ENCODE data around the gene AKR1C2. TPM values are rescaled to one million over a fixed set of nuclear protein-coding genes. Genes with fewer than 3 reads are reported as not detected.
A peak's percentile ranks its signal among the peaks of the same experiment; 100 is the strongest.

Gene AKR1C2
- total RNA-seq, 4 donors from 2014 or later = 1.0 to 5.4 (median 4.4) TPM

DNA sequence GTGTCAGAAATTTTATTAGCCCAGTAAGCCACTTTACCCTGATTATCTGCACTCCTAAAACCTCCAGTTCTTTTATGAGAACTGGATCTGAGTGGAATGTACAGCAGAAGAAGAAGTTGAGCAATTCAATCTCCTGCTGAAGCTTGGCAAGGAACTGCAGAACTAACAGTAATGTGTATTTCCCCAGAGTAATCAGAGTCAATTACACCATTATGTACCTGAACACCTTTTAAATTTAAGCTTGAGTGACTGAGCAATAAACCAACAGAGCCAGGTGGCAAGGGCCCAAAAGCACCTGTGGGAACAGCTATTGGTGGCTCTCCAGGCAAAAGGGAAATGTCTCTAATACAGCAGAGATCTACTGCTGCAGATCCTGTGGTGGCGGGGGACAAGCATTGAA, 40.1 kb upstream of the AKR1C2 start:
- no peak for DNase-seq
- TF ChIP-seq, protein P1, sequence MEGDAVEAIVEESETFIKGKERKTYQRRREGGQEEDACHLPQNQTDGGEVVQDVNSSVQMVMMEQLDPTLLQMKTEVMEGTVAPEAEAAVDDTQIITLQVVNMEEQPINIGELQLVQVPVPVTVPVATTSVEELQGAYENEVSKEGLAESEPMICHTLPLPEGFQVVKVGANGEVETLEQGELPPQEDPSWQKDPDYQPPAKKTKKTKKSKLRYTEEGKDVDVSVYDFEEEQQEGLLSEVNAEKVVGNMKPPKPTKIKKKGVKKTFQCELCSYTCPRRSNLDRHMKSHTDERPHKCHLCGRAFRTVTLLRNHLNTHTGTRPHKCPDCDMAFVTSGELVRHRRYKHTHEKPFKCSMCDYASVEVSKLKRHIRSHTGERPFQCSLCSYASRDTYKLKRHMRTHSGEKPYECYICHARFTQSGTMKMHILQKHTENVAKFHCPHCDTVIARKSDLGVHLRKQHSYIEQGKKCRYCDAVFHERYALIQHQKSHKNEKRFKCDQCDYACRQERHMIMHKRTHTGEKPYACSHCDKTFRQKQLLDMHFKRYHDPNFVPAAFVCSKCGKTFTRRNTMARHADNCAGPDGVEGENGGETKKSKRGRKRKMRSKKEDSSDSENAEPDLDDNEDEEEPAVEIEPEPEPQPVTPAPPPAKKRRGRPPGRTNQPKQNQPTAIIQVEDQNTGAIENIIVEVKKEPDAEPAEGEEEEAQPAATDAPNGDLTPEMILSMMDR (IDR thresholded peaks at IDR 0.05) = no peak
- TF ChIP-seq POLR2A (IDR thresholded peaks at IDR 0.05) = no peak
- no peaks in the 10 kb centered on the region for H3K27me3 ChIP-seq

GRCh38 chr10:5042922-5043321, 39.3 kb upstream of the AKR1C2 start:
- Histone ChIP-seq H3K9me3 (no peaks in the 10 kb centered on the region), H3K4me1 (no peaks in the 10 kb centered on the region), H3K4me3 (no peak overlapping the region), H3K36me3 (no peaks in the 10 kb centered on the region), H3K27me3 (no peaks in the 10 kb centered on the region), H3K27ac (no peak overlapping the region)
- TF ChIP-seq, protein P1 (IDR thresholded peaks at IDR 0.05) = no peak
- TF ChIP-seq POLR2A (IDR thresholded peaks at IDR 0.05) = no peak
- intact Hi-C loops (cut with DNase I; ENCODE audit: low total_unique reads) = no loop called here
- DNase-seq = no peak

More for the DNA sequence above, 40.1 kb upstream of the AKR1C2 start:
- no peaks in the 10 kb centered on the region for H3K9me3 ChIP-seq
- intact Hi-C loops (cut with DNase I; ENCODE audit: low total_unique reads) = no loop called here
- H3K27ac ChIP-seq = no peak overlapping the region
- no peaks in the 10 kb centered on the region for H3K36me3 ChIP-seq
- no peak overlapping the region for H3K4me3 ChIP-seq
- H3K4me1 ChIP-seq = no peaks in the 10 kb centered on the region

DNA sequence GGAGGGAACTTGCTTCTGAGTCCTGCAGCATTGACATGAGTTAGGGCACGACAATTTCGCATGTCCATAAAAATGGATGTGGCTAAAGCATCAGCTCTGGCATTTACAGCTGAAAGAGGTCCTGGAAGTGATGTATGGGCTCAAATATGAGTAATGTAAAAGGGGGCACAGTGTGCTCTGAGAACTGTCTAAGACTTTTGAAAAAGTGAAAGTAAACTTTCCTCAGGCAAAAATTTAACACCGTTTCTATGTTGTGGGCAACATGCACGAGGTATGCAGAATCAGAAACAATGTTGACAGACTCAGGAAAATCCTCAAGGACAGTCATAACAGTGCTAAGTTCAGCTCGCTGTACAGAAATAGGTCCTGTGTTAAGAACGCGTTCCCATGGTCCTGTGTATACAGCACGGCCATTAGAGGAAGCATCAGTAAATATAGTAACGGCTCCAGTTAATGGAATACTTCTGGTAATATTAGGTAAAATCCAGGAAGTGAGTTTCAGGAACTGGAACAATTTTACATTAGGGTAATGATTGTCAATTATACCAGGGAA, 37.9 kb upstream of the AKR1C2 start:
- TF ChIP-seq POLR2A (IDR thresholded peaks at IDR 0.05) = no peak
- TF ChIP-seq, protein P1 (IDR thresholded peaks at IDR 0.05) = no peak
- Histone ChIP-seq H3K27me3 (no peaks in the 10 kb centered on the region), H3K36me3 (no peaks in the 10 kb centered on the region), H3K4me1 (no peaks in the 10 kb centered on the region), H3K4me3 (no peak overlapping the region), H3K27ac (peak overlapping the region; percentile 60 to 82), H3K9me3 (no peaks in the 10 kb centered on the region)
- intact Hi-C loops (cut with DNase I; ENCODE audit: low total_unique reads) = no loop called here
- DNase-seq = no peak

- TF ChIP-seq POLR2A (IDR thresholded peaks at IDR 0.05) = no peak
- TF ChIP-seq, protein P1 (IDR thresholded peaks at IDR 0.05) = no peak
- Histone ChIP-seq H3K27ac (peak overlapping the region; percentile 60 to 82), H3K9me3 (no peaks in the 10 kb centered on the region), H3K36me3 (no peaks in the 10 kb centered on the region), H3K27me3 (no peaks in the 10 kb centered on the region), H3K4me3 (no peak overlapping the region), H3K4me1 (no peaks in the 10 kb centered on the region)
- DNase-seq = no peak
- intact Hi-C loops (cut with DNase I; ENCODE audit: low total_unique reads) = no loop called here
Measured at GRCh38 chr10:5040781-5041470, 37.3 kb upstream of the AKR1C2 start.

GRCh38 chr10:5040010-5040673, 36.5 kb upstream of the AKR1C2 start:
- peak in 1 of 2 donors; percentile 41 for DNase-seq
- Histone ChIP-seq H3K4me1 (no peaks in the 10 kb centered on the region), H3K4me3 (no peak overlapping the region), H3K27ac (peak overlapping the region; percentile 60 to 82), H3K36me3 (no peaks in the 10 kb centered on the region), H3K9me3 (peaks cover 0 to 2% of the 10 kb centered on the region in 2 donors), H3K27me3 (no peaks in the 10 kb centered on the region)
- TF ChIP-seq, protein P1 (IDR thresholded peaks at IDR 0.05) = peak in 3 of 4 experiments; percentile 13 to 29 (median 24)
- TF ChIP-seq POLR2A (IDR thresholded peaks at IDR 0.05) = no peak
- intact Hi-C loops (cut with DNase I; ENCODE audit: low total_unique reads) = no loop called here
